Right cardiac atrium (tissue), 5 donors: ENCODE data around the gene LINC01488. TPM values are rescaled to one million over a fixed set of nuclear protein-coding genes. Genes with fewer than 3 reads are reported as not detected.

ENCODE experiments used
- ATAC-seq, 2 donors: fragments of 200-7000 bp; cut with Tn5 transposase; one replicate each; pipeline versions ENCODE4 v1.8.0 to v1.9.1; 2020; ENCODE audit warnings: moderate library complexity in 2 of 2, mild to moderate bottlenecking in 1 of 2
- DNase-seq, 3 donors: peaks; one replicate each; pipeline ENCODE4 v3.0.0-alpha.2; 2020
- H3K27ac ChIP-seq: one replicate; pipeline ENCODE4 v1.5.1; 2013; ENCODE audit warnings: mild to moderate bottlenecking, low read length, control low read depth, moderate library complexity
- H3K27me3 ChIP-seq: one replicate; pipeline ENCODE4 v1.6.1; 2013; ENCODE audit not compliant: control insufficient read depth, insufficient read depth
- H3K4me1 ChIP-seq: one replicate; pipeline ENCODE4 v1.6.1; 2013; ENCODE audit warnings: low read length; ENCODE audit not compliant: control insufficient read depth, insufficient read depth
- H3K4me3 ChIP-seq: one replicate; pipeline ENCODE4 v1.5.1; 2013; ENCODE audit warnings: low read length, control low read depth
- H3K9me3 ChIP-seq: one replicate; pipeline ENCODE4 v1.6.1; 2013; ENCODE audit warnings: low read length; ENCODE audit not compliant: control insufficient read depth
- WGBS: extraction: QIAGEN DNeasy Blood & Tissue Kit; methylation state at CpG from one replicate; pipeline ENCODE4 v1.1.7; 2013; 5-methylcytosine and 5-hydroxymethylcytosine counted together
- intact Hi-C, 4 donors: fragments of 100-400 bp; cut with DNase I; formaldehyde crosslinking; loops; one replicate each; pipeline versions ENCODE4 v1.11.0 to v1.14.0; 2022 to 2023
- polyA plus RNA-seq: library from polyadenylated mRNA; stranded (reverse); fragments of 200-250 nt; gene quantifications from one replicate; pipeline ENCODE4 v1.2.3, GENCODE V29; 2013
- total RNA-seq, 4 donors: library from RNA; stranded (reverse); fragmentation: NEBNext Ultra II Directional; extraction: Animal tissue kit (Norgen Biotek cat#: 25700); gene quantifications; one replicate each; pipeline ENCODE4 v1.2.1, GENCODE V29; 2021
- donor health status: healthy with polysubstance abuse.
- donor health status: DM: no; HTN: yes; CAD: no.
- donor health status: DM: no; HTN: no; CAD: no.
- donor health status: DM: no; HTN: yes; CAD: no; lungs with severe emphysema.
- donor health status: DM: yes; HTN: yes; CAD: no.

The LINC01488 gene
- total and polyA plus RNA-seq, 5 donors: 0.14 to 0.17 (median 0.16) TPM; not detected in 2

- Histone ChIP-seq H3K27me3 (no peaks in the 10 kb centered on the region), H3K9me3 (no peaks in the 10 kb centered on the region), H3K4me1 (peaks cover 10% of the 10 kb centered on the region), H3K27ac (no peak overlapping the region), H3K4me3 (no peak overlapping the region)
- WGBS: 89% methylated on average over 11 of the region's 11 CpGs
- DNase-seq (peak in 1 of 3 donors; percentile 48), ATAC-seq (no peak)
- intact Hi-C loops: loop anchor here (10.0 kb wide), 2 partner anchors 151 to 189 kb away; partner anchors contain the start of gene MYEOV (in 3 of the 4)
Measured at GRCh38 chr11:69446108-69446507, 35.4 kb upstream of the LINC01488 start.

DNA sequence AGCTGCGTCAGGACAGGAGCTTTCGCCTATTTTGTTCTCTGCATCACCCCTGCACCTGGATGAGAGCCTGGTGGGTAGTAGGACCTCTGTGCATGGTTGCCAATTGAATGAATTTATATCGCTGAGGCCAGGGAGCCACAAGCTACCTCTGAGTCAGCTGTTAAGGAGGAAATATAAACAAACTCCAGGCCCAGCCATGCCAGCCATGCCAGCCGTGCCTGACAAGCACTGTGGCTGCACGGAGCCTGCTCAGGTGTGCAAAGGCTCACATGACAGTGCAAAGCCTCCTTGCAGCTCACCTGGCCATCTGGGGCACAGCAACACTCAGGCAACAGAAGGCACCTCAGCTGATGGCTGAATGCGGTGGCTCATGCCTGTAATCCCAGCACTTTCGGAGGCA is 33.7 kb upstream of the LINC01488 start:
- DNase-seq (peak in 1 of 3 donors; percentile 25), ATAC-seq (no peak)
- 84% methylated on average over 7 of the region's 7 CpGs for WGBS
- Histone ChIP-seq H3K27me3 (no peaks in the 10 kb centered on the region), H3K27ac (no peak overlapping the region), H3K4me1 (peaks cover 8% of the 10 kb centered on the region), H3K9me3 (no peaks in the 10 kb centered on the region), H3K4me3 (no peak overlapping the region)
- intact Hi-C loops: loop anchor here (10.0 kb wide), 2 partner anchors 153 to 187 kb away; partner anchors contain the start of gene MYEOV (in 3 of the 4)

GRCh38 chr11:69448471-69449284 is 32.8 kb upstream of the LINC01488 start:
- DNase-seq (peak in 1 of 3 donors; percentile 29), ATAC-seq (peak in 1 of 2 donors; percentile 3)
- Histone ChIP-seq H3K4me3 (no peak overlapping the region), H3K4me1 (peaks cover 8% of the 10 kb centered on the region), H3K9me3 (no peaks in the 10 kb centered on the region), H3K27ac (peak overlapping the region; percentile 22), H3K27me3 (no peaks in the 10 kb centered on the region)
- 64% methylated on average over 15 of the region's 15 CpGs for WGBS
- intact Hi-C loops: loop anchor here (10.0 kb wide), 2 partner anchors 154 to 186 kb away; partner anchors contain the start of gene MYEOV (in 3 of the 4)

DNA sequence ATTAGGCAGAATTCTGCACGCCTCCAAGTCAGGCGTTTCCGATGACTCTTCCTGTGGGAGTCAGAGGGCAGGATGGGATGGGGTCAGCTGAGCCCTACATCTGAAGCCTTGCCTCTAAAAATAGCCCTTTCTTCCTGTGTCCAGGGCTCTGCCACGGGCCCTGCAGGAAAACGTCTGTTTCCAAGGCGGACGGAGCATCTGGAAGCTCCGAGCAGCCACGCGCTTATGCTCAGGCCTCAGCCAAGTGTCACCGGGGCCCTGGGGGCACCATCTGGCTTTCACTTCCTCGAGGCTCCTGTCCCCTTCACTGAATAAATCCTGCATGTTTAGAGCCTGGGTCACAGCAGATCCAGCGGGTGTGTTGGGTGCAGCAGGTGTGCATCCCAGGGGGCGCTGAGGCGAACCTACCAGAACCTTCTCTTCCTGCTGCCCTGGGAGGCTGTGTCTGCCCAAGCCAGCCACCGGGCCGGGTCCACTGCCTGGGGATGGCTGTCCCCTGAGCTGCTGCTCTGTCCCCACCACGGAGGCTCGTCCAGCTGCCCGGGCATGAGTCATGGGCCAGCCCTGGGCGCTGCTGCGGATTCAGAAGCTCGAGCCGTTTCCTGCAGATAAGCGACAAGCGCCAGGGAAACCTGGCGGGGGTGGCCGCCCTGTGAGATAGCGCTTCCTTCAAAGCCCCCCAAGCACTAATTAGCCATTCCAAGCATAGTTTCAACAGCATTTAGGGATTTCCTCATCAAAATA is 32.0 kb upstream of the LINC01488 start:
- Histone ChIP-seq H3K4me1 (peaks cover 7% of the 10 kb centered on the region), H3K4me3 (no peak overlapping the region), H3K27ac (peak overlapping the region; percentile 78), H3K9me3 (no peaks in the 10 kb centered on the region), H3K27me3 (no peaks in the 10 kb centered on the region)
- peak; percentile 90 to 92 (median 92) for DNase-seq
- peak; percentile 84 to 93 for ATAC-seq
- 30% methylated on average over 29 of the region's 29 CpGs for WGBS
- intact Hi-C loops: loop anchor here (10.0 kb wide), 2 partner anchors 155 to 185 kb away; partner anchors contain the start of gene MYEOV (in 3 of the 4)

DNA sequence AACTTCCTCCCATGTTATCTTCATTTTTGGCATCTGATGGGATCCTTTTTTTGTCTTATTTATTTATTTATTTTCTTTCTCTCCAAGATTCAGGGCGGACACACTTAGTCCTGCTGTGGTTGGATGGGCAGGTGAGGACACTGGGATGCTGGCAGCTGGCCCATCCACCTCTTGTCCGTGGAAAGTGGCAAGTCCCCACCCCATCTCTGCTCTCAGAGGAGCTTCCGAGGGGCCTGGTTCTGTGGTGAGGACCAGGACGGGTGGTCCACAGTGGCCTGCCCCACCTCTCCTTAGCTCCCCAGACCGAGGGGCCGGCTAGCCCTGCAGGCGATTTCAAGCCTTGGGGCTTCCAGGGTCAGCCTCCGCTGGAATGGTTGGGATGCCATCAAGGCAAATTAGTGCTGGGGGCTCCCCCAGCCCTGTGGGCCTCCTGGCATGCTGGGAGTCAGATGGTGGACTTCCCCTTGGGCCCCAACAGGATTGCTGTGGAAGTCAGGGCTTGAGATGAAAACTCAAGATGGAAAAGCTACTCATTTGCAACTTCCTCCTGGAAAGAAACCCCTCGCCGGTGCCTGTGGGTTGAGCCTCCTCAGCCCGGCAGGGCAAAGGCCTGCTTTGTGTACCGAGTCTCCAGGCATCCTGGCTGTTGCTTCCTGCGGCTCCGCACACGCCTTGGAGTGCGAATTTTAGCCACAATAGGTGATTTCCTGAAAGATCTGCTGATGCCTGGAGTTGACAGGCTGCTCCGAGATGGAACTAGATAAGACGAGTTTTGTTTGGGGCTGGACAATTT is 31.2 kb upstream of the LINC01488 start:
- 61% methylated on average over 18 of the region's 18 CpGs for WGBS
- peak; percentile 7 to 65 for ATAC-seq
- Histone ChIP-seq H3K27me3 (no peaks in the 10 kb centered on the region), H3K4me1 (peaks cover 7% of the 10 kb centered on the region), H3K4me3 (no peak overlapping the region), H3K9me3 (no peaks in the 10 kb centered on the region), H3K27ac (peak overlapping the region; percentile 74)
- intact Hi-C loops: no loop called here
- peak; percentile 46 to 74 (median 71) for DNase-seq

DNA sequence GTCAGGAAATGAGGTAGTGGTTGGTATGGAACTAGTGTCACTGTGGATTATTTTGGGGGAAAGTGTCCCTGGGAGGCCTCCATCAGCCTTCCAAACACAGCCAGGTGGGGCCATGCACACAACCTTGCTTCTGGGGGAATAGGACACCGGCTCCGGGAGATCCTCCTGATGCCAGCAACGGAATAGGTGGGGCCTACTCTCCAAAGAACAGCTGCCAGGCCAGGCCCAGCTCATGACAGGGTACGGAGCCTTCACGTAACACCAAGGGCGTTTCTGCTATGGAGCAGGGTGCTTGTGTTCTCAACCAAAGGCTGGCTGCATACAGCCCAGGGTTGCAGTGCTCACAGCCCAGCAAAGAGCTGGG is 30.6 kb upstream of the LINC01488 start:
- peak overlapping the region; percentile 65 for H3K27ac ChIP-seq
- 70% methylated on average over 6 of the region's 6 CpGs for WGBS
- ATAC-seq (no peak), DNase-seq (peak in 1 of 3 donors; percentile 30)
- no peaks in the 10 kb centered on the region for H3K27me3 ChIP-seq
- no peaks in the 10 kb centered on the region for H3K9me3 ChIP-seq
- no peak overlapping the region for H3K4me3 ChIP-seq
- intact Hi-C loops: no loop called here
- H3K4me1 ChIP-seq: peaks cover 7% of the 10 kb centered on the region

GRCh38 chr11:69451289-69451688 is 30.2 kb upstream of the LINC01488 start:
- ATAC-seq: no peak
- intact Hi-C loops: no loop called here

GRCh38 chr11:69452206-69452987 is 29.1 kb upstream of the LINC01488 start:
- intact Hi-C loops: no loop called here
- H3K9me3 ChIP-seq: no peaks in the 10 kb centered on the region
- 73% methylated on average over 6 of the region's 6 CpGs for WGBS
- no peak overlapping the region for H3K27ac ChIP-seq
- H3K4me3 ChIP-seq: no peak overlapping the region
- H3K27me3 ChIP-seq: no peaks in the 10 kb centered on the region
- no peak for ATAC-seq
- DNase-seq: peak in 1 of 3 donors; percentile 3
- H3K4me1 ChIP-seq: peaks cover 7% of the 10 kb centered on the region

More at GRCh38 chr11:69451289-69451688, 30.2 kb upstream of the LINC01488 start:
- Histone ChIP-seq H3K27me3 (no peaks in the 10 kb centered on the region), H3K4me1 (peaks cover 7% of the 10 kb centered on the region), H3K9me3 (no peaks in the 10 kb centered on the region), H3K27ac (peak overlapping the region; percentile 65), H3K4me3 (no peak overlapping the region)
- DNase-seq: no peak

DNA sequence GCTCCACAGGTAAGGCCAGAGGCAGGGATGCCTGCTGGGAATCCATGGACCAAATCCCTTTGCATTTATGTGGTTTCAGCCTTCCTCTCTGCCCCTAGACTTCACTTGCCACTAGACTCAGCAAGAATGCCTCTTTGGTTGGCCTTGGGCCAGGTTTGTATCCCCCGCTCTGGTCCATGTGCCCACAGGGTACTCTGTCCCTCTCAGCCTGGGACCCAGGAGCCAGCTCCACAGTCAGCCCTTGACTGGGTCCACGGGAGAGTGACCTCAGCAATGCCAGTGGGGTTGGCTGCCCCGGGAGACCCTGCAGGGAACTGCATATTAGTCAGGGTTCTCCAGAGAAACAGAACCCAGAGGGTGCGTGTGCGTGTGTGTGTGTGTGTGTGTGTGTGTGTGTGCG is 28.3 kb upstream of the LINC01488 start:
- H3K9me3 ChIP-seq: no peaks in the 10 kb centered on the region
- DNase-seq (peak in 2 of 3 donors; percentile 6 to 21), ATAC-seq (no peak)
- WGBS: 86% methylated on average over 6 of the region's 6 CpGs
- no peak overlapping the region for H3K4me3 ChIP-seq
- intact Hi-C loops: no loop called here
- H3K4me1 ChIP-seq: peaks cover 7% of the 10 kb centered on the region
- H3K27me3 ChIP-seq: no peaks in the 10 kb centered on the region
- no peak overlapping the region for H3K27ac ChIP-seq

- WGBS: 87% methylated on average over 7 of the region's 7 CpGs
- ATAC-seq: no peak
- Histone ChIP-seq H3K4me1 (peaks cover 7% of the 10 kb centered on the region), H3K27ac (no peak overlapping the region), H3K9me3 (no peaks in the 10 kb centered on the region), H3K4me3 (no peak overlapping the region), H3K27me3 (no peaks in the 10 kb centered on the region)
- peak in 1 of 3 donors; percentile 9 for DNase-seq
- intact Hi-C loops: no loop called here
Measured at GRCh38 chr11:69454018-69454417, 27.4 kb upstream of the LINC01488 start.
